ENCODE measurements around the gene PPFIA2.

- TF ChIP-seq EP300 (IDR thresholded peaks at IDR 0.05) (no peak), CTCF (IDR thresholded peaks at IDR 0.05) (no peak), POLR2A (IDR thresholded peaks at IDR 0.05; ENCODE audit: low read depth) (no peak), POLR2AphosphoS5 (IDR thresholded peaks at IDR 0.05) (no peak)
Observed at GRCh38 chr12:81327425-81327824, 431.7 kb downstream of the PPFIA2 start.

Measured in esophagus muscularis mucosa (tissue), 4 donors.